HL-60 (cell line): ENCODE results near the gene CCN2.

Experiments used
- CTCF ChIP-seq: IDR thresholded peaks from one replicate; pipeline ENCODE4 v1.5.1; 2011; ENCODE audit warnings: low read length, control low read depth, inconsistent platforms; ENCODE audit not compliant: insufficient read depth
- GABPA ChIP-seq: IDR thresholded peaks from 2 replicates; pipeline ENCODE4 v1.6.1; 2012; ENCODE audit warnings: low read depth
- SPI1 ChIP-seq: IDR thresholded peaks from 2 replicates; pipeline ENCODE4 v1.6.1; 2012; ENCODE audit warnings: low read depth, mild to moderate bottlenecking, borderline replicate concordance

- no peak for TF ChIP-seq GABPA
- no peak for TF ChIP-seq SPI1
- no peak for TF ChIP-seq CTCF
Measured at GRCh38 chr6:131946992-131947955, 3.9 kb downstream of the CCN2 start.
